ENCODE data around the gene CD4. TPM values are rescaled to one million over a fixed set of nuclear protein-coding genes. Genes with fewer than 3 reads are reported as not detected.

Gene CD4
- total RNA-seq, 1 donor from 2014 or later: not detected

GRCh38 chr12:6827982-6828780 is 38.9 kb downstream of the CD4 start, which contains the start of gene P3H3:
Gene P3H3 (plus strand): TSS chr12:6828407. CDS start chr12:6828441, 34 bp downstream.
- FAIRE-seq (no peak), DNase-seq (ENCODE audit: low read depth) (peak; percentile 19)
- peaks cover 2% of the 10 kb centered on the region for H3K36me3 ChIP-seq (ENCODE audit: control insufficient read depth, insufficient read depth, low read length)
- no peak for TF ChIP-seq CTCF (IDR thresholded peaks at IDR 0.05; ENCODE audit: insufficient read depth, low read length, severe bottlenecking)
- peaks cover 3% of the 10 kb centered on the region for H3K27me3 ChIP-seq (ENCODE audit: control insufficient read depth, insufficient read depth, low read length)
- H3K4me3 ChIP-seq (ENCODE audit: low read depth, low read length): peak within 1 kb of the TSS; percentile 46

- Histone ChIP-seq H3K36me3 (ENCODE audit: control insufficient read depth, insufficient read depth, low read length) (peaks cover 2% of the 10 kb centered on the region), H3K4me3 (ENCODE audit: low read depth, low read length) (peak overlapping the region; percentile 46), H3K27me3 (ENCODE audit: control insufficient read depth, insufficient read depth, low read length) (peaks cover under 1% of the 10 kb centered on the region)
- no peak for TF ChIP-seq CTCF (IDR thresholded peaks at IDR 0.05; ENCODE audit: insufficient read depth, low read length, severe bottlenecking)
- DNase-seq (ENCODE audit: low read depth) (no peak), FAIRE-seq (no peak)
Measured at GRCh38 chr12:6828781-6829535, 39.6 kb downstream of the CD4 start.

- H3K4me3 ChIP-seq (ENCODE audit: low read depth, low read length): peak overlapping the region; percentile 46
- peak; percentile 35 for TF ChIP-seq CTCF (IDR thresholded peaks at IDR 0.05; ENCODE audit: insufficient read depth, low read length, severe bottlenecking)
- peaks cover 2% of the 10 kb centered on the region for H3K36me3 ChIP-seq (ENCODE audit: control insufficient read depth, insufficient read depth, low read length)
- DNase-seq (ENCODE audit: low read depth): peak; percentile 30
- FAIRE-seq: no peak
- no peaks in the 10 kb centered on the region for H3K27me3 ChIP-seq (ENCODE audit: control insufficient read depth, insufficient read depth, low read length)
Measured at GRCh38 chr12:6829536-6830220, 40.4 kb downstream of the CD4 start.

- peaks cover 2% of the 10 kb centered on the region for H3K36me3 ChIP-seq (ENCODE audit: control insufficient read depth, insufficient read depth, low read length)
- TF ChIP-seq CTCF (IDR thresholded peaks at IDR 0.05; ENCODE audit: insufficient read depth, low read length, severe bottlenecking): no peak
- no peak overlapping the region for H3K4me3 ChIP-seq (ENCODE audit: low read depth, low read length)
- no peak for DNase-seq (ENCODE audit: low read depth)
- no peak for FAIRE-seq
- no peaks in the 10 kb centered on the region for H3K27me3 ChIP-seq (ENCODE audit: control insufficient read depth, insufficient read depth, low read length)
Measured at GRCh38 chr12:6830286-6830890, 41.1 kb downstream of the CD4 start.

GRCh38 chr12:6830999-6831398 is 41.7 kb downstream of the CD4 start:
- no peak for TF ChIP-seq CTCF (IDR thresholded peaks at IDR 0.05; ENCODE audit: insufficient read depth, low read length, severe bottlenecking)
- H3K4me3 ChIP-seq (ENCODE audit: low read depth, low read length): no peak overlapping the region

More at GRCh38 chr12:6830999-6831398, 41.7 kb downstream of the CD4 start:
- Histone ChIP-seq H3K27me3 (ENCODE audit: control insufficient read depth, insufficient read depth, low read length) (no peaks in the 10 kb centered on the region), H3K36me3 (ENCODE audit: control insufficient read depth, insufficient read depth, low read length) (peaks cover 2% of the 10 kb centered on the region)
- DNase-seq (ENCODE audit: low read depth) (no peak), FAIRE-seq (no peak)
